IMR-90 (cell line): ENCODE data around the gene DAAM1.

Experiments used
- CEBPB ChIP-seq: IDR thresholded peaks from 2 replicates; pipeline ENCODE4 v1.6.1; 2012; ENCODE audit warnings: low read depth, low read length, improper control_type of control experiment
- CHD1 ChIP-seq: IDR thresholded peaks from 2 replicates; pipeline ENCODE4 v1.6.1; 2012; ENCODE audit warnings: low read depth, low read length, improper control_type of control experiment
- CTCF ChIP-seq: conservative IDR thresholded peaks from 2 replicates; pipeline ENCODE4 v1.5.1; 2012; ENCODE audit warnings: mild to moderate bottlenecking, low read depth, low read length, improper control_type of control experiment
- ELK1 ChIP-seq: fragments of 150-350 bp; IDR thresholded peaks from 2 replicates; pipeline ENCODE4 v1.6.1; 2016; ENCODE audit warnings: low read depth, mild to moderate bottlenecking, low read length, moderate library complexity, borderline replicate concordance
- MAFK ChIP-seq: IDR thresholded peaks from 2 replicates; pipeline ENCODE4 v1.6.1; 2012; ENCODE audit warnings: low read depth, low read length, improper control_type of control experiment
- NFE2L2 ChIP-seq: fragments of 150-350 bp; IDR thresholded peaks from 2 replicates; pipeline ENCODE4 v1.6.1; 2016; ENCODE audit warnings: low read depth, mild to moderate bottlenecking, low read length
- POLR2A ChIP-seq: IDR thresholded peaks from 2 replicates; pipeline ENCODE4 v1.6.1; 2012; ENCODE audit warnings: mild to moderate bottlenecking, low read depth, low read length
- RAD21 ChIP-seq: IDR thresholded peaks from 2 replicates; pipeline ENCODE4 v1.6.1; 2012; ENCODE audit warnings: low read length, improper control_type of control experiment
- RCOR1 ChIP-seq: IDR thresholded peaks from 2 replicates; pipeline ENCODE4 v1.6.1; 2012; ENCODE audit warnings: mild to moderate bottlenecking, low read length, improper control_type of control experiment; ENCODE audit not compliant: insufficient replicate concordance
- RFX5 ChIP-seq: IDR thresholded peaks from 2 replicates; pipeline ENCODE4 v1.8.0; 2012; ENCODE audit warnings: low read depth, mild to moderate bottlenecking, low read length, moderate library complexity
- SMC3 ChIP-seq: fragments of 150-350 bp; IDR thresholded peaks from 2 replicates; pipeline ENCODE4 v1.6.1; 2016; ENCODE audit warnings: low read depth, mild to moderate bottlenecking, antibody characterized with exemption, low read length, moderate library complexity
- USF2 ChIP-seq: fragments of 150-350 bp; IDR thresholded peaks from 2 replicates; pipeline ENCODE4 v1.6.1; 2017; ENCODE audit warnings: mild to moderate bottlenecking, antibody characterized with exemption, low read length, low read depth

- TF ChIP-seq CEBPB: peak; percentile 67
- no peak for TF ChIP-seq CHD1
- TF ChIP-seq USF2: no peak
- TF ChIP-seq CTCF: no peak
- TF ChIP-seq RCOR1: no peak
- TF ChIP-seq ELK1: no peak
- no peak for TF ChIP-seq MAFK
- no peak for TF ChIP-seq SMC3
- TF ChIP-seq RAD21: no peak
- TF ChIP-seq NFE2L2: no peak
- no peak for TF ChIP-seq POLR2A
- no peak for TF ChIP-seq RFX5
Observed at GRCh38 chr14:59283361-59283760, 94.9 kb downstream of the DAAM1 start.
